Measurements from ENCODE around the gene ACTR5. TPM values are rescaled to one million over a fixed set of nuclear protein-coding genes. Genes with fewer than 3 reads are reported as not detected.
A peak's percentile ranks its signal among the peaks of the same experiment; 100 is the strongest.

ACTR5 gene
- total RNA-seq, 4 donors from 2014 or later: 7.8 to 13.9 (median 8.6) TPM

GRCh38 chr20:38731738-38732113, 16.5 kb upstream of the ACTR5 start:
- TF ChIP-seq POLR2A (IDR thresholded peaks at IDR 0.05): no peak
- no peak overlapping the region for H3K4me3 ChIP-seq
- no peak for ATAC-seq
- no peaks in the 10 kb centered on the region for H3K36me3 ChIP-seq
- peaks cover 96% of the 10 kb centered on the region for H3K27me3 ChIP-seq
- no peaks in the 10 kb centered on the region for H3K9me3 ChIP-seq
- peaks cover 0 to 40% (median 12%) of the 10 kb centered on the region in 3 donors for H3K4me1 ChIP-seq
- WGBS, 2 donors (ENCODE audit: low coverage in 1 of 2): 0% methylated on average over 1 of the region's 1 CpG; no CpG with 5 or more reads in 1 of the 2 donors
- no peak overlapping the region for H3K27ac ChIP-seq

DNA sequence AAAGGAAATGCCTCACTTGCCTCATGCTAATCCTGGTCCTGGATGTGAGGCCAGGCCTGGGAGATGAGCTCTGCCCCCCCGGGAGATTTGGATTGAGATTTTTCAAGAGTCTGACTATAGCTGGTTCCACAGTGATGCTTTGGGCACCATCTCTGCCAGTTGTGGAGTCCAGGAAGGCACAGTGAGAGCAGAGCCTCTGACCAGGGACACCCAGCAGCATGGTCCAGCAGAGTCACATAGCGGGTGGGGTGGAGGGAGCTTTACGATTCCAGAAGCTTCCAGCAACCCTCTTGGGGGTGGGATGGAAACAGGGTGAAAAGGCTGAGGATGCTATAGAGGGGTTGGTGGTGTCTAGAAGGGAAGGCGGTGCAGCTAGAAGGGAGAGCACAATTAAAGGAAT, 15.3 kb upstream of the ACTR5 start:
- Histone ChIP-seq H3K9me3 (no peaks in the 10 kb centered on the region), H3K4me1 (peaks cover 0 to 32% (median 12%) of the 10 kb centered on the region in 3 donors), H3K4me3 (no peak overlapping the region), H3K36me3 (no peaks in the 10 kb centered on the region), H3K27me3 (peaks cover 95% of the 10 kb centered on the region), H3K27ac (no peak overlapping the region)
- WGBS, 2 donors (ENCODE audit: low coverage in 1 of 2): 68 to 83% methylated on average over 1 to 4 of the region's 4 CpGs
- ATAC-seq: no peak
- TF ChIP-seq CTCF (IDR thresholded peaks at IDR 0.05) (no peak), POLR2AphosphoS5 (IDR thresholded peaks at IDR 0.05) (no peak)

DNA sequence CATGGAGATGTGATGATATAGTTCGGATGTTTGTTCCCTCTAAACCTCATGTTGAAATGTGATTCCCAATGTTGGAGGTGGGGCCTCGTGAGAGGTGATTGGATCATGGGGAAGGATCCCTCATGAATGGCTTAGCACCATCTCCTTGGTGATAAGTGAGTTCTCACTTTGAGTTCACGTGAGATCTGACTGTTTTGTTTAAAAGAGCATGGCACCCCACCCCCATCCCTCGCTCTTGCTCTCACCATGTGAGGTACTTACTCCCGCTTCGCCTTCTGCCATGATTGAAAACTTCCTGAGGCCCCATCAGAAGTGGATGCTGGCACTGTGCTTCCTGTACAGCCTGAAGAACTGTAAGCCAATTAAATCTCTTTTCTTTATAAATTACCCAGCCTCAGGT, 13.1 kb upstream of the ACTR5 start:
- Histone ChIP-seq H3K27me3 (peaks cover 93% of the 10 kb centered on the region), H3K27ac (no peak overlapping the region), H3K9me3 (no peaks in the 10 kb centered on the region), H3K36me3 (no peaks in the 10 kb centered on the region), H3K4me1 (peaks cover 0 to 18% (median 9%) of the 10 kb centered on the region in 3 donors), H3K4me3 (no peak overlapping the region)
- 38 to 48% methylated on average over 6 of the region's 6 CpGs for WGBS, 2 donors (ENCODE audit: low coverage in 1 of 2)
- ATAC-seq: no peak
- TF ChIP-seq POLR2AphosphoS5 (IDR thresholded peaks at IDR 0.05): no peak
- no peak for TF ChIP-seq EP300 (IDR thresholded peaks at IDR 0.05)
- TF ChIP-seq CTCF (IDR thresholded peaks at IDR 0.05): no peak
- no peak for TF ChIP-seq POLR2A (IDR thresholded peaks at IDR 0.05)

DNA sequence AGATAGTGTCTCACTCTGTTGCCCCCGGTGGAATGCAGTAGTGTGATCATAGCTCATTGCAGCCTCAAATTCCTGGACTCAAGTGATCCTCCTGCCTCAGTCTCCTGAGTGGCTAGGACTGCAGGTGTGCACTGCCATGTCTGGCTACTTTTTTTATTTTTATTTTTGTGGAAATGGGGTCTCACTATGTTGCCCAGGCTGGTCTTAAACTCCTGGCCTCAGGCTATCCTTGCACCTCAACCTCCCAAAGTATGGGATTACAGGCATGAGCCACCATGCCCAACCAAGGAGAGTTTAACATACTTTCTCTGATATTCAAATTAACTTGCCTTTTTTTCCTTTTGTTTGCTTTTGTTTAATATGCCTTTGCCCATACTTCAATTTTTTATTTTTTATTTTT, 10.4 kb upstream of the ACTR5 start:
- Histone ChIP-seq H3K9me3 (no peaks in the 10 kb centered on the region), H3K4me3 (no peak overlapping the region), H3K27me3 (peaks cover 90% of the 10 kb centered on the region), H3K27ac (no peak overlapping the region), H3K36me3 (no peaks in the 10 kb centered on the region), H3K4me1 (no peaks in the 10 kb centered on the region)
- no peak for ATAC-seq
- 55% methylated on average over 1 of the region's 1 CpG; no CpG with 5 or more reads in 1 of the 2 donors for WGBS, 2 donors (ENCODE audit: low coverage in 1 of 2)
- no peak for TF ChIP-seq POLR2A (IDR thresholded peaks at IDR 0.05)

DNA sequence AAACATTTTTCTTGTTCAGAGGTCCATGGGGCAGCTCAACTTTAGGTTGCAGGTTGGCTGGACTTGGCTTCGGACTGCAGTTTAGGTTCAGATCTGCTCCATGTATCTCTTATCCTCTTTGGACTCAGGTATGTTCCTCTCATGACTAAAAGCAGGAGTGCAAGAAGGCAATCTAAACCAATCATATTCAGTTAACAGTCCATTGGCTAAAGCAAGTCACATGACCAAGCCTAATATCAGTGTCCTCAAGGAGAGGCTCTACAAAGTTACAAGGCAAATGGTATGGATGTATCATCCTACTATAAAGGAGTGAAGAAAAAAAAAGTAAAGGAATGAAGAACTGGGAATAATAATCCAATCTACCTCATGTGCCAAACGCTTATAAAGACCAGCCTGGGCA, 2.5 kb upstream of the ACTR5 start:
- ATAC-seq: no peak
- Histone ChIP-seq H3K36me3 (peaks cover 0 to 7% of the 10 kb centered on the region in 2 donors), H3K4me1 (peaks cover 0 to 30% (median 5%) of the 10 kb centered on the region in 3 donors), H3K27ac (no peak overlapping the region), H3K9me3 (no peaks in the 10 kb centered on the region), H3K27me3 (peaks cover 29% of the 10 kb centered on the region), H3K4me3 (no peak overlapping the region)
- no peak for TF ChIP-seq POLR2A (IDR thresholded peaks at IDR 0.05)
- no peak for TF ChIP-seq EP300 (IDR thresholded peaks at IDR 0.05)
- TF ChIP-seq POLR2AphosphoS5 (IDR thresholded peaks at IDR 0.05): no peak
- no peak for TF ChIP-seq CTCF (IDR thresholded peaks at IDR 0.05)
- 89 to 94% methylated on average over 2 of the region's 2 CpGs for WGBS, 2 donors (ENCODE audit: low coverage in 1 of 2)

DNA sequence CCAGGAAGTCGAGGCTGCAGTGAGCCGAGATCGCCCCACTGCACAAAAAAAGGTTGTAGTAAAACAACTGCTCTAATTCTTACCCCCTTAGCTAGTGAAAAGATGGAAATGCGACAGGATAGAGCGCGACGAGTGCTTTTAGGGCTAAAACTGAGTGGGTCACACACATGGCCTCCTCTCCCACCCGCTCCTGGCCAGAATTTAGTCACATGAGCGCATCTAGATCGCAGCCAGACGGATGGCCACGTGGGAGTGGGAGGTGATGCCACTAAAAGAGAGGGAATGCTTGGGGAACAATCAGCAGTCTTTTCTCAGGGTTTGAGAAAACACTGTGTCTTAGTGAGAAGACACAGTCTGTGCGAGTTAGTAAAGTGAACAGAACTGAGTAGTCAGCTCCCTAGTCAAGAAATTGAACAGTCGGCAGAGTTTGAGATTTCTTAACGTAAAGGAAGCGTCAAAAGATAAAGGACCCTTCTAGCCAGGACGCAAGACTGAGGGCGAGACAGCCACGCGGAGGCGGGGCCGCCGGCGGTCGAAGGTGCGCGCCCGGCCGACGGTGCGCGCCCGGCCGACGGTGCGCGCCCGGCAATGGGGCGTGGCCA, 664 bp upstream of the ACTR5 start:
- H3K36me3 ChIP-seq: peaks cover 0 to 22% of the 10 kb centered on the region in 2 donors
- WGBS, 2 donors (ENCODE audit: low coverage in 1 of 2): 10 to 13% methylated on average over 6 to 21 of the region's 39 CpGs
- peaks cover 11% of the 10 kb centered on the region for H3K27me3 ChIP-seq
- no peak for ATAC-seq
- H3K27ac ChIP-seq: peak overlapping the region in 3 of 4 donors; percentile 88 to 95 (median 89)
- TF ChIP-seq POLR2A (IDR thresholded peaks at IDR 0.05): no peak
- no peak for TF ChIP-seq CTCF (IDR thresholded peaks at IDR 0.05)
- no peak for TF ChIP-seq POLR2AphosphoS5 (IDR thresholded peaks at IDR 0.05)
- TF ChIP-seq EP300 (IDR thresholded peaks at IDR 0.05): no peak
- H3K9me3 ChIP-seq: no peaks in the 10 kb centered on the region
- peaks cover 0 to 35% (median 5%) of the 10 kb centered on the region in 3 donors for H3K4me1 ChIP-seq
- H3K4me3 ChIP-seq: peak overlapping the region; percentile 57 to 76

Data from gastroesophageal sphincter (tissue), 4 donors.